ENCODE measurements around the gene SGPP2. TPM values are rescaled to one million over a fixed set of nuclear protein-coding genes. Genes with fewer than 3 reads are reported as not detected.

The SGPP2 gene
- total and polyA plus RNA-seq, 4 donors, result 3.9 to 39.5 (median 23.0) TPM

- Histone ChIP-seq H3K9ac (ENCODE audit: insufficient read depth in 1 of 2, low read length in 2 of 2) (no peak overlapping the region), H3K4me3 (no peak overlapping the region), H3K27me3 (ENCODE audit: control insufficient read depth in 3 of 3, insufficient read depth in 3 of 3, low read length in 2 of 3) (no peaks in the 10 kb centered on the region), H3K9me3 (ENCODE audit: control insufficient read depth in 4 of 4, insufficient read depth in 3 of 4, low read length in 3 of 4) (peaks cover 0 to 1% (median 0%) of the 10 kb centered on the region in 4 donors), H3K27ac (ENCODE audit: low read depth in 1 of 2, low read length in 1 of 2) (no peak overlapping the region), H3K36me3 (ENCODE audit: control insufficient read depth in 4 of 4, insufficient read depth in 4 of 4, low read length in 4 of 4) (no peaks in the 10 kb centered on the region), H3K4me1 (ENCODE audit: control insufficient read depth in 5 of 5, insufficient read depth in 5 of 5, low read length in 5 of 5) (no peaks in the 10 kb centered on the region)
- ATAC-seq (ENCODE audit: insufficient read depth, low FRiP score) (no peak), DNase-seq (peak in 1 of 3 donors; percentile 15)
- 80 to 88% methylated on average over 4 of the region's 4 CpGs for WGBS, 2 donors
- TF ChIP-seq CTCF (IDR thresholded peaks at IDR 0.05; ENCODE audit: control extremely low read depth, extremely low read depth), result no peak
Observed at GRCh38 chr2:222523783-222524544, 99.6 kb downstream of the SGPP2 start.

GRCh38 chr2:222525811-222526210 lies 101.5 kb downstream of the SGPP2 start:
- 73 to 82% methylated on average over 5 of the region's 5 CpGs for WGBS, 2 donors
- no peak overlapping the region for H3K4me3 ChIP-seq
- peaks cover 0 to 4% (median under 1%) of the 10 kb centered on the region in 4 donors for H3K9me3 ChIP-seq (ENCODE audit: control insufficient read depth in 4 of 4, insufficient read depth in 3 of 4, low read length in 3 of 4)
- no peaks in the 10 kb centered on the region for H3K36me3 ChIP-seq (ENCODE audit: control insufficient read depth in 4 of 4, insufficient read depth in 4 of 4, low read length in 4 of 4)
- H3K9ac ChIP-seq (ENCODE audit: insufficient read depth in 1 of 2, low read length in 2 of 2), result no peak overlapping the region
- no peak overlapping the region for H3K27ac ChIP-seq (ENCODE audit: low read depth in 1 of 2, low read length in 1 of 2)
- ATAC-seq (ENCODE audit: insufficient read depth, low FRiP score), result no peak
- H3K27me3 ChIP-seq (ENCODE audit: control insufficient read depth in 3 of 3, insufficient read depth in 3 of 3, low read length in 2 of 3), result no peaks in the 10 kb centered on the region
- H3K4me1 ChIP-seq (ENCODE audit: control insufficient read depth in 5 of 5, insufficient read depth in 5 of 5, low read length in 5 of 5), result no peaks in the 10 kb centered on the region
- no peak for DNase-seq
- TF ChIP-seq CTCF (IDR thresholded peaks at IDR 0.05; ENCODE audit: control extremely low read depth, extremely low read depth), result no peak

DNA sequence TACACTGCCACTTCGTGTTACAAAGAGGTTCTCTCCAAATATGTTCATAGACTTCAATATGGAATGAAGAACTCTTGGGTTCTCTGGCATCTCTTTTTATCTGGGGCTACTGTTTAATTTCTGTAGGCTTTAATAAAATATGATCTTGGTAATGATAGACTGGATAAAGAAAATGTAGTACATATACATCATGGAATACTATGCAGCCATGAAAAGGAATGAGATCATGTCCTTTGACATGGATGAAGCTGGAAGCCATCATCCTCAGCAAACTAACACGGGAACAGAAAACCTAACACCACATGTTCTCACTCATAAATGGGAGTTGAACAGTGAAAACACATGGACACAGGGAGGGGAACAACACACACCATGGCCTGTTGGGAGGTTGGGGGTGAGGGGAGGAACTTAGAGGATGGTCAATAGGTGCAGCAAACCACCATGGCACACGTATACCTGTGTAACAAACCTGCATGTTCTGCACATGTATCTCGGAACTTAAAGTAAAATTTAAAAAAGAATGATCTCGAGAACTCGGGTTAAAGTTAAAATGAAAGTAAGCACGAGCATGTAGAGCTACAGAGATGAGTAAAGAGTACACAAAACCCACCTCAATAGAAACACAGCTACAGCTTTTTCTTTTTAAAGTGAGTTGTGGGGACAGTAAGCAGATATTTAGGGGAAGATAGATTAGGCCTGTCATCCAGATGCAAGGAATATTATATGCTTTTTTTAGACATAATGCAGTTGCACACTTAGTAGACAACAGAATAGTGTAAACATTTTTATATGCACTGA lies 102.3 kb downstream of the SGPP2 start:
- Histone ChIP-seq H3K4me1 (ENCODE audit: control insufficient read depth in 5 of 5, insufficient read depth in 5 of 5, low read length in 5 of 5) (no peaks in the 10 kb centered on the region), H3K36me3 (ENCODE audit: control insufficient read depth in 4 of 4, insufficient read depth in 4 of 4, low read length in 4 of 4) (no peaks in the 10 kb centered on the region), H3K27ac (ENCODE audit: low read depth in 1 of 2, low read length in 1 of 2) (no peak overlapping the region), H3K9ac (ENCODE audit: insufficient read depth in 1 of 2, low read length in 2 of 2) (no peak overlapping the region), H3K27me3 (ENCODE audit: control insufficient read depth in 3 of 3, insufficient read depth in 3 of 3, low read length in 2 of 3) (no peaks in the 10 kb centered on the region), H3K4me3 (no peak overlapping the region), H3K9me3 (ENCODE audit: control insufficient read depth in 4 of 4, insufficient read depth in 3 of 4, low read length in 3 of 4) (peaks cover 0 to 4% (median under 1%) of the 10 kb centered on the region in 4 donors)
- TF ChIP-seq CTCF (IDR thresholded peaks at IDR 0.05; ENCODE audit: control extremely low read depth, extremely low read depth), result no peak
- ATAC-seq (ENCODE audit: insufficient read depth, low FRiP score) (no peak), DNase-seq (no peak)
- WGBS, 2 donors, result 90 to 93% methylated on average over 7 of the region's 7 CpGs

All from lung (tissue), 12 donors.